Erythroblast (primary cell): ENCODE results near the gene PRR12.

Experiments
- GATA1 ChIP-seq: IDR thresholded peaks from 2 replicates; pipeline ENCODE4 v1.6.1; 2011; ENCODE audit warnings: low read depth, mild to moderate bottlenecking, control low read depth, low read length, moderate library complexity
- POLR2A ChIP-seq: IDR thresholded peaks from 2 replicates; pipeline ENCODE4 v1.6.1; 2011; ENCODE audit warnings: mild to moderate bottlenecking, low read length

DNA sequence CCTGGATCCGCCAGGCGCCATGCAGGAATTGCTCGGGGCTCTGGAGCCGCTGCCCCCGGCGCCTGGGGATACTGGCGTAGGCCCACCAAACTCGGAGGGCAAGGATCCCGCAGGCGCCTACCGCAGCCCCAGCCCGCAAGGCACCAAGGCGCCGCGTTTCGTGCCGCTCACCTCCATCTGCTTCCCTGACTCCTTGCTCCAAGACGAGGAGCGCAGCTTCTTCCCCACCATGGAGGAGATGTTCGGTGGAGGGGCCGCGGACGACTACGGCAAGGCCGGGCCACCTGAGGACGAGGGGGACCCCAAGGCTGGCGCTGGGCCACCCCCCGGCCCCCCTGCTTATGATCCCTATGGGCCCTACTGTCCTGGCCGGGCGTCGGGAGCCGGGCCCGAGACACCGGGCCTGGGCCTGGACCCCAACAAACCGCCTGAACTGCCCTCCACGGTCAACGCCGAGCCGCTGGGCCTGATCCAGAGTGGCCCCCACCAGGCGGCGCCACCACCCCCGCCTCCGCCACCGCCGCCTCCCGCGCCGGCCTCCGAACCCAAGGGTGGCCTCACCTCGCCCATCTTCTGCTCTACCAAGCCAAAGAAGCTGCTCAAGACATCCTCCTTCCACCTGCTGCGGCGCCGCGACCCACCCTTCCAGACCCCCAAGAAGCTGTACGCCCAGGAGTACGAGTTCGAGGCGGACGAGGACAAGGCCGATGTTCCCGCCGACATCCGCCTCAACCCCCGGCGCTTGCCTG, 6.1 kb downstream of the PRR12 start:
- TF ChIP-seq POLR2A (no peak), GATA1 (no peak)
